Measurements from ENCODE around the gene TACSTD2. TPM values are rescaled to one million over a fixed set of nuclear protein-coding genes. Genes with fewer than 3 reads are reported as not detected.

The TACSTD2 gene
- polyA plus RNA-seq, 1 donor (not counting 4 experiments of a cell fraction or from before 2014, with no cell fraction given), result 382 TPM

GRCh38 chr1:58611861-58612385 is 34.9 kb upstream of the TACSTD2 start:
- DNase-seq (ENCODE audit: low read depth, low spot score) (no peak), FAIRE-seq (peak; percentile 58)
- H3K27ac ChIP-seq (ENCODE audit: control insufficient read depth, insufficient read depth, low read length), result no peak overlapping the region
- no peaks in the 10 kb centered on the region for H3K9me1 ChIP-seq (ENCODE audit: control insufficient read depth, extremely low read depth, insufficient read depth, low read length)
- H3K4me2 ChIP-seq (ENCODE audit: control insufficient read depth, extremely low read depth, insufficient read depth, low read depth, low read length), result no peak overlapping the region
- H3K9me3 ChIP-seq (ENCODE audit: control insufficient read depth, low read depth, low read length), result no peaks in the 10 kb centered on the region
- peaks cover under 1% of the 10 kb centered on the region for H3K79me2 ChIP-seq (ENCODE audit: control insufficient read depth, insufficient read depth, low read length)
- H3K9ac ChIP-seq (ENCODE audit: control insufficient read depth, extremely low read depth, insufficient read depth, low read length), result no peak overlapping the region
- H4K20me1 ChIP-seq (ENCODE audit: control insufficient read depth, extremely low read depth, insufficient read depth, low read length), result no peaks in the 10 kb centered on the region
- H2AFZ ChIP-seq (ENCODE audit: control insufficient read depth, low read length), result no peak overlapping the region
- peaks cover 11% of the 10 kb centered on the region for H3K4me1 ChIP-seq (ENCODE audit: control insufficient read depth, extremely low read depth, insufficient read depth, low read length)
- TF ChIP-seq EZH2 (IDR thresholded peaks at IDR 0.05; ENCODE audit: low read length) (no peak), CTCF (optimal IDR thresholded peaks at IDR 0.05 in 1 of 3, IDR thresholded peaks at IDR 0.05 in 1 of 3, conservative IDR thresholded peaks at IDR 0.05 in 1 of 3; ENCODE audit: extremely low read depth in 1 of 3, insufficient read depth in 2 of 3, low read length in 3 of 3) (no peak)
- no peaks in the 10 kb centered on the region for H3K27me3 ChIP-seq (ENCODE audit: control insufficient read depth, extremely low read depth, insufficient read depth, low read length)
- peaks cover 2 to 4% of the 10 kb centered on the region in 2 experiments for H3K36me3 ChIP-seq (ENCODE audit: control insufficient read depth in 2 of 2, extremely low read depth in 1 of 2, insufficient read depth in 2 of 2, low read length in 2 of 2)
- dilution Hi-C loops (cut with MboI; ENCODE audit: extremely low pct_ligation_motif_present, low sequenced_read_pairs), result no loop called here
- no peak overlapping the region for H3K4me3 ChIP-seq (ENCODE audit: control insufficient read depth in 2 of 3, extremely low read depth in 1 of 3, insufficient read depth in 2 of 3, low read depth in 1 of 3, low read length in 3 of 3)

- H3K9ac ChIP-seq (ENCODE audit: control insufficient read depth, extremely low read depth, insufficient read depth, low read length), result no peak overlapping the region
- no peaks in the 10 kb centered on the region for H4K20me1 ChIP-seq (ENCODE audit: control insufficient read depth, extremely low read depth, insufficient read depth, low read length)
- no peak overlapping the region for H3K27ac ChIP-seq (ENCODE audit: control insufficient read depth, insufficient read depth, low read length)
- FAIRE-seq (no peak), DNase-seq (ENCODE audit: low read depth, low spot score) (no peak)
- H3K9me3 ChIP-seq (ENCODE audit: control insufficient read depth, low read depth, low read length), result no peaks in the 10 kb centered on the region
- H3K4me2 ChIP-seq (ENCODE audit: control insufficient read depth, extremely low read depth, insufficient read depth, low read depth, low read length), result no peak overlapping the region
- dilution Hi-C loops (cut with MboI; ENCODE audit: extremely low pct_ligation_motif_present, low sequenced_read_pairs), result no loop called here
- peaks cover 2 to 4% of the 10 kb centered on the region in 2 experiments for H3K36me3 ChIP-seq (ENCODE audit: control insufficient read depth in 2 of 2, extremely low read depth in 1 of 2, insufficient read depth in 2 of 2, low read length in 2 of 2)
- TF ChIP-seq CTCF (optimal IDR thresholded peaks at IDR 0.05 in 1 of 3, IDR thresholded peaks at IDR 0.05 in 1 of 3, conservative IDR thresholded peaks at IDR 0.05 in 1 of 3; ENCODE audit: extremely low read depth in 1 of 3, insufficient read depth in 2 of 3, low read length in 3 of 3), result no peak
- TF ChIP-seq EZH2 (IDR thresholded peaks at IDR 0.05; ENCODE audit: low read length), result no peak
- no peaks in the 10 kb centered on the region for H3K27me3 ChIP-seq (ENCODE audit: control insufficient read depth, extremely low read depth, insufficient read depth, low read length)
- peaks cover 6% of the 10 kb centered on the region for H3K79me2 ChIP-seq (ENCODE audit: control insufficient read depth, insufficient read depth, low read length)
- H3K4me1 ChIP-seq (ENCODE audit: control insufficient read depth, extremely low read depth, insufficient read depth, low read length), result peaks cover 8% of the 10 kb centered on the region
- no peak overlapping the region for H3K4me3 ChIP-seq (ENCODE audit: control insufficient read depth in 2 of 3, extremely low read depth in 1 of 3, insufficient read depth in 2 of 3, low read depth in 1 of 3, low read length in 3 of 3)
- no peaks in the 10 kb centered on the region for H3K9me1 ChIP-seq (ENCODE audit: control insufficient read depth, extremely low read depth, insufficient read depth, low read length)
- H2AFZ ChIP-seq (ENCODE audit: control insufficient read depth, low read length), result no peak overlapping the region
Observed at GRCh38 chr1:58608945-58609344, 31.9 kb upstream of the TACSTD2 start.

Data from keratinocyte (primary cell).